ENCODE results near the gene GPS1.

Gene GPS1

GRCh38 chr17:82064433-82065192 lies 12.9 kb downstream of the GPS1 start:
- no peak for DNase-seq
- POLR2A ChIA-PET, result interaction anchor here (0.5 to 1.0 kb wide), 2 partner anchors 34 to 359 kb away, joined by 3 to 4 read pairs; no protein-coding TSS in a partner anchor
- 47% methylated on average over 31 of the region's 36 CpGs for WGBS (ENCODE audit: insufficient coverage)
- H3K27me3 ChIP-seq (replicated peaks in 2 of 5; ENCODE audit: control insufficient read depth in 4 of 5, insufficient read depth in 5 of 5, low read length in 4 of 5), result no peaks in the 10 kb centered on the region
- no peaks in the 10 kb centered on the region for H3K9me3 ChIP-seq (ENCODE audit: control extremely low read depth in 1 of 5, control insufficient read depth in 4 of 5, insufficient read depth in 2 of 5, low read depth in 1 of 5, low read length in 4 of 5)
- H3K4me3 ChIP-seq (ENCODE audit: control insufficient read depth in 1 of 7, extremely low read depth in 1 of 7, insufficient read depth in 4 of 7, low read depth in 2 of 7, low read length in 6 of 7), result peak overlapping the region; percentile 50 to 89 (median 74)
- peaks cover 0 to 24% (median 16%) of the 10 kb centered on the region in 4 experiments for H3K4me1 ChIP-seq (ENCODE audit: control extremely low read depth in 1 of 4, control insufficient read depth in 4 of 4, insufficient read depth in 4 of 4, low read length in 3 of 4)
- CTCF ChIA-PET, result interaction anchor here (0.7 kb wide), 1 partner anchor 32 kb away, joined by 3 read pairs; no protein-coding TSS in a partner anchor
- H3K27ac ChIP-seq (ENCODE audit: insufficient read depth in 1 of 2, low read depth in 1 of 2, low read length in 2 of 2, poor library complexity in 1 of 2, severe bottlenecking in 2 of 2), result peak overlapping the region in 1 of 2 experiments; percentile 85
- H3K36me3 ChIP-seq (ENCODE audit: control insufficient read depth in 4 of 4, insufficient read depth in 4 of 4, low read length in 3 of 4), result peaks cover 7 to 48% (median 34%) of the 10 kb centered on the region in 4 experiments

- peak; percentile 30 to 56 (median 42) for DNase-seq
- Histone ChIP-seq H3K4me3 (ENCODE audit: control insufficient read depth in 1 of 7, extremely low read depth in 1 of 7, insufficient read depth in 4 of 7, low read depth in 2 of 7, low read length in 6 of 7) (peak overlapping the region; percentile 50 to 89 (median 74)), H3K27me3 (replicated peaks in 2 of 5; ENCODE audit: control insufficient read depth in 4 of 5, insufficient read depth in 5 of 5, low read length in 4 of 5) (no peaks in the 10 kb centered on the region), H3K4me1 (ENCODE audit: control extremely low read depth in 1 of 4, control insufficient read depth in 4 of 4, insufficient read depth in 4 of 4, low read length in 3 of 4) (peaks cover 0 to 24% (median 16%) of the 10 kb centered on the region in 4 experiments), H3K27ac (ENCODE audit: insufficient read depth in 1 of 2, low read depth in 1 of 2, low read length in 2 of 2, poor library complexity in 1 of 2, severe bottlenecking in 2 of 2) (peak overlapping the region; percentile 25 to 85), H3K9me3 (ENCODE audit: control extremely low read depth in 1 of 5, control insufficient read depth in 4 of 5, insufficient read depth in 2 of 5, low read depth in 1 of 5, low read length in 4 of 5) (no peaks in the 10 kb centered on the region), H3K36me3 (ENCODE audit: control insufficient read depth in 4 of 4, insufficient read depth in 4 of 4, low read length in 3 of 4) (peaks cover 7 to 42% (median 29%) of the 10 kb centered on the region in 4 experiments)
- WGBS (ENCODE audit: insufficient coverage), result 1% methylated on average over 47 of the region's 47 CpGs
- CTCF ChIA-PET, result interaction anchor here (1.1 to 1.4 kb wide), 2 partner anchors 28 to 41 kb away, joined by 3 read pairs; partner anchors contain the start of gene DCXR
- POLR2A ChIA-PET, result interaction anchor here (1.0 kb wide), 1 partner anchor 35 kb away, joined by 4 read pairs; no protein-coding TSS in a partner anchor
These were observed 13.5 kb downstream of the GPS1 start for GRCh38 chr17:82065193-82065637.

GRCh38 chr17:82065638-82066303 lies 14.1 kb downstream of the GPS1 start, which contains the start of gene DUS1L:
Gene DUS1L (minus strand): TSS chr17:82065804. CDS start chr17:82065059, 745 bp downstream.
- peak within 1 kb of the TSS; percentile 50 to 89 (median 74) for H3K4me3 ChIP-seq (ENCODE audit: control insufficient read depth in 1 of 7, extremely low read depth in 1 of 7, insufficient read depth in 4 of 7, low read depth in 2 of 7, low read length in 6 of 7)
- CTCF ChIA-PET, result interaction anchor here (0.6 to 1.4 kb wide), 6 partner anchors 16 to 81 kb away, joined by 3 to 4 read pairs (median 4); partner anchors contain the start of gene DCXR
- DNase-seq, result peak; percentile 59 to 71 (median 64)

GRCh38 chr17:82070611-82071010 lies 18.9 kb downstream of the GPS1 start:
- H3K27ac ChIP-seq (ENCODE audit: insufficient read depth in 1 of 2, low read depth in 1 of 2, low read length in 2 of 2, poor library complexity in 1 of 2, severe bottlenecking in 2 of 2), result no peak overlapping the region
- no peaks in the 10 kb centered on the region for H3K9me3 ChIP-seq (ENCODE audit: control extremely low read depth in 1 of 5, control insufficient read depth in 4 of 5, insufficient read depth in 2 of 5, low read depth in 1 of 5, low read length in 4 of 5)
- DNase-seq, result no peak
- peaks cover 0 to 8% (median 5%) of the 10 kb centered on the region in 4 experiments for H3K4me1 ChIP-seq (ENCODE audit: control extremely low read depth in 1 of 4, control insufficient read depth in 4 of 4, insufficient read depth in 4 of 4, low read length in 3 of 4)
- CTCF ChIA-PET, result interaction anchor here (1.5 kb wide), 1 partner anchor 36 kb away, joined by 3 read pairs; no protein-coding TSS in a partner anchor
- H3K36me3 ChIP-seq (ENCODE audit: control insufficient read depth in 4 of 4, insufficient read depth in 4 of 4, low read length in 3 of 4), result no peaks in the 10 kb centered on the region
- H3K27me3 ChIP-seq (replicated peaks in 2 of 5; ENCODE audit: control insufficient read depth in 4 of 5, insufficient read depth in 5 of 5, low read length in 4 of 5), result no peaks in the 10 kb centered on the region
- H3K4me3 ChIP-seq (ENCODE audit: control insufficient read depth in 1 of 7, extremely low read depth in 1 of 7, insufficient read depth in 4 of 7, low read depth in 2 of 7, low read length in 6 of 7), result no peak overlapping the region
- POLR2A ChIA-PET, result no interaction called here

More at GRCh38 chr17:82065638-82066303, 14.1 kb downstream of the GPS1 start, which contains the start of gene DUS1L:
- Histone ChIP-seq H3K4me1 (ENCODE audit: control extremely low read depth in 1 of 4, control insufficient read depth in 4 of 4, insufficient read depth in 4 of 4, low read length in 3 of 4) (peaks cover 0 to 24% (median 16%) of the 10 kb centered on the region in 4 experiments), H3K36me3 (ENCODE audit: control insufficient read depth in 4 of 4, insufficient read depth in 4 of 4, low read length in 3 of 4) (peaks cover 6 to 36% (median 23%) of the 10 kb centered on the region in 4 experiments), H3K27me3 (replicated peaks in 2 of 5; ENCODE audit: control insufficient read depth in 4 of 5, insufficient read depth in 5 of 5, low read length in 4 of 5) (no peaks in the 10 kb centered on the region), H3K27ac (ENCODE audit: insufficient read depth in 1 of 2, low read depth in 1 of 2, low read length in 2 of 2, poor library complexity in 1 of 2, severe bottlenecking in 2 of 2) (peak within 1 kb of the TSS; percentile 40 to 85), H3K9me3 (ENCODE audit: control extremely low read depth in 1 of 5, control insufficient read depth in 4 of 5, insufficient read depth in 2 of 5, low read depth in 1 of 5, low read length in 4 of 5) (no peaks in the 10 kb centered on the region)
- POLR2A ChIA-PET, result interaction anchor here (1.0 kb wide), 1 partner anchor 35 kb away, joined by 4 read pairs; no protein-coding TSS in a partner anchor
- WGBS (ENCODE audit: insufficient coverage), result 6% methylated on average over 80 of the region's 88 CpGs

GRCh38 chr17:82072827-82073226 lies 21.1 kb downstream of the GPS1 start:
- H3K4me3 ChIP-seq (ENCODE audit: control insufficient read depth in 1 of 7, extremely low read depth in 1 of 7, insufficient read depth in 4 of 7, low read depth in 2 of 7, low read length in 6 of 7), result no peak overlapping the region
- POLR2A ChIA-PET, result no interaction called here
- no peaks in the 10 kb centered on the region for H3K27me3 ChIP-seq (replicated peaks in 2 of 5; ENCODE audit: control insufficient read depth in 4 of 5, insufficient read depth in 5 of 5, low read length in 4 of 5)
- WGBS (ENCODE audit: insufficient coverage), result 100% methylated on average over 2 of the region's 6 CpGs
- CTCF ChIA-PET, result no interaction called here
- no peak for DNase-seq
- H3K4me1 ChIP-seq (ENCODE audit: control extremely low read depth in 1 of 4, control insufficient read depth in 4 of 4, insufficient read depth in 4 of 4, low read length in 3 of 4), result no peaks in the 10 kb centered on the region
- H3K9me3 ChIP-seq (ENCODE audit: control extremely low read depth in 1 of 5, control insufficient read depth in 4 of 5, insufficient read depth in 2 of 5, low read depth in 1 of 5, low read length in 4 of 5), result no peaks in the 10 kb centered on the region
- peaks cover 0 to 5% (median 0%) of the 10 kb centered on the region in 4 experiments for H3K36me3 ChIP-seq (ENCODE audit: control insufficient read depth in 4 of 4, insufficient read depth in 4 of 4, low read length in 3 of 4)
- H3K27ac ChIP-seq (ENCODE audit: insufficient read depth in 1 of 2, low read depth in 1 of 2, low read length in 2 of 2, poor library complexity in 1 of 2, severe bottlenecking in 2 of 2), result no peak overlapping the region

GRCh38 chr17:82073446-82073845 lies 21.7 kb downstream of the GPS1 start:
- Histone ChIP-seq H3K4me3 (ENCODE audit: control insufficient read depth in 1 of 7, extremely low read depth in 1 of 7, insufficient read depth in 4 of 7, low read depth in 2 of 7, low read length in 6 of 7) (no peak overlapping the region), H3K27me3 (replicated peaks in 2 of 5; ENCODE audit: control insufficient read depth in 4 of 5, insufficient read depth in 5 of 5, low read length in 4 of 5) (no peaks in the 10 kb centered on the region), H3K27ac (ENCODE audit: insufficient read depth in 1 of 2, low read depth in 1 of 2, low read length in 2 of 2, poor library complexity in 1 of 2, severe bottlenecking in 2 of 2) (no peak overlapping the region), H3K36me3 (ENCODE audit: control insufficient read depth in 4 of 4, insufficient read depth in 4 of 4, low read length in 3 of 4) (peaks cover 0 to 11% (median under 1%) of the 10 kb centered on the region in 4 experiments), H3K4me1 (ENCODE audit: control extremely low read depth in 1 of 4, control insufficient read depth in 4 of 4, insufficient read depth in 4 of 4, low read length in 3 of 4) (no peaks in the 10 kb centered on the region), H3K9me3 (ENCODE audit: control extremely low read depth in 1 of 5, control insufficient read depth in 4 of 5, insufficient read depth in 2 of 5, low read depth in 1 of 5, low read length in 4 of 5) (no peaks in the 10 kb centered on the region)
- 93% methylated on average over 6 of the region's 9 CpGs for WGBS (ENCODE audit: insufficient coverage)
- ChIA-PET CTCF (no interaction called here), POLR2A (no interaction called here)
- DNase-seq, result no peak
